SJCRH30 (cell line): ENCODE measurements around the gene EPHB2. TPM values are rescaled to one million over a fixed set of nuclear protein-coding genes. Genes with fewer than 3 reads are reported as not detected.

Experiments
- DNase-seq, 2 experiments: peaks; one replicate each; pipeline ENCODE4 v3.0.0-alpha.2; 2015 to 2020
- H3K27ac ChIP-seq: fragments of 250-450 bp; sonication (Bioruptor Pico); 2 replicates; pipeline ENCODE4 v1.5.1; 2020; ENCODE audit warnings: mild to moderate bottlenecking, moderate library complexity
- H3K27me3 ChIP-seq: fragments of 250-450 bp; sonication (Bioruptor Pico); 2 replicates; pipeline ENCODE4 v1.5.1; 2020; ENCODE audit warnings: mild to moderate bottlenecking, moderate library complexity
- H3K36me3 ChIP-seq: fragments of 250-450 bp; sonication (Bioruptor Pico); 2 replicates; pipeline ENCODE4 v1.5.1; 2020; ENCODE audit warnings: mild to moderate bottlenecking, moderate library complexity
- H3K4me1 ChIP-seq: fragments of 250-450 bp; sonication (Bioruptor Pico); 2 replicates; pipeline ENCODE4 v1.5.1; 2020; ENCODE audit warnings: mild to moderate bottlenecking, moderate library complexity
- H3K4me3 ChIP-seq: fragments of 250-450 bp; sonication (Bioruptor Pico); 2 replicates; pipeline ENCODE4 v1.5.1; 2020; ENCODE audit warnings: mild to moderate bottlenecking, moderate library complexity
- H3K9me3 ChIP-seq: fragments of 250-450 bp; sonication (Bioruptor Pico); replicated peaks from 2 replicates; pipeline ENCODE4 v1.5.1; 2020; ENCODE audit warnings: mild to moderate bottlenecking, moderate library complexity
- total RNA-seq: library from RNA; depleted of rRNA; stranded (reverse); fragments of >200 nt; shearing (Covaris generic); gene quantifications from 2 replicates; pipeline ENCODE4 v1.2.3, GENCODE V29; 2014

Gene EPHB2
- total RNA-seq, 1 experiment from 2014 or later: 32.4 TPM

- no peak overlapping the region for H3K27ac ChIP-seq
- peak; percentile 75 to 88 for DNase-seq
These were observed 84.2 kb downstream of the EPHB2 start for GRCh38 chr1:22794647-22795365.

DNA sequence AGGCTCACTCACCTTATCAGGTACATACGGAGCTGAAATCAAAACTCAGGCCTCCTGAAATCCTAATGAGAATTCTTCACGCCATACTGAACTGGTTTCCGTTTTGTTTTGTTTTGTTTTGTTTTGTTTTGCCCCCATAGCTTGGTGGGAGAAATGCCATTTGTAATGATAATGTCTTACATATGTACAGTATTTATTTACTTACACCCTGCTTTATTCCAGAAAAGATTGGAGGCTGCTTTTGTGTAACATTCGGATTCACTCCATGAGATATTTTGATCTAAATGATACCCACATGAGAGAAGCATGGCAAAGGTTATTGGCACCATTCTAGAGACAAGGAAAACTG, 84.7 kb downstream of the EPHB2 start:
- no peaks in the 10 kb centered on the region for H3K9me3 ChIP-seq
- H3K36me3 ChIP-seq: no peaks in the 10 kb centered on the region; the same call in 1 of the 2 replicates
- no peak for DNase-seq
- H3K27ac ChIP-seq: no peak overlapping the region
- H3K4me1 ChIP-seq: peaks cover 11% of the 10 kb centered on the region
- no peaks in the 10 kb centered on the region for H3K27me3 ChIP-seq
- no peak overlapping the region for H3K4me3 ChIP-seq

More at GRCh38 chr1:22794647-22795365, 84.2 kb downstream of the EPHB2 start:
- no peak overlapping the region for H3K4me3 ChIP-seq
- H3K27me3 ChIP-seq: no peaks in the 10 kb centered on the region
- H3K9me3 ChIP-seq: no peaks in the 10 kb centered on the region
- H3K36me3 ChIP-seq: no peaks in the 10 kb centered on the region; the same call in 1 of the 2 replicates
- peaks cover 14% of the 10 kb centered on the region for H3K4me1 ChIP-seq

- H3K27ac ChIP-seq: no peak overlapping the region
- DNase-seq: no peak
- H3K4me1 ChIP-seq: peaks cover 11% of the 10 kb centered on the region
- H3K4me3 ChIP-seq: no peak overlapping the region
- H3K27me3 ChIP-seq: no peaks in the 10 kb centered on the region
- H3K9me3 ChIP-seq: no peaks in the 10 kb centered on the region
- no peaks in the 10 kb centered on the region; the same call in 1 of the 2 replicates for H3K36me3 ChIP-seq
These were observed 86.0 kb downstream of the EPHB2 start for GRCh38 chr1:22796642-22797041.

DNA sequence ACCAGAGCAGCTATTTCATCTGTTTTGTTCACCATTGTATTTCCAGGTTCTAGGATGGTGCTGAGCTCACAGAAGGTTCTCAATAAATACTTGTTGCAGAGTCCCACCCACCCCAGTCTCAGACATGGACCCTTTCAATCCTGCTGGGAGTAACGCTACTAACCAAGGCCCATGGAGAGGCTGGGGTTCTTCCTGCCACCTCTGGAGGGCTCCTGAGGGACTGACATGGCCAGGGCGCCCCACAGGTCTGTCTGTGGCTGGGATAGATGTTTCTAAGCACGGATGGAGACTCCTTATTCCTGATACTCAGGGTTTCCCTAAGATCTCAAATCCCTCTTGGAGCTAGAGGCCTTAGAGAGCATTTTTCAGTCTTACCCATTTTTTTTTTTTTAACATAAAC, 87.4 kb downstream of the EPHB2 start:
- DNase-seq: no peak
- Histone ChIP-seq H3K4me3 (no peak overlapping the region), H3K9me3 (no peaks in the 10 kb centered on the region), H3K27me3 (no peaks in the 10 kb centered on the region), H3K27ac (no peak overlapping the region), H3K36me3 (no peaks in the 10 kb centered on the region; the same call in 1 of the 2 replicates), H3K4me1 (peaks cover 11% of the 10 kb centered on the region)

DNA sequence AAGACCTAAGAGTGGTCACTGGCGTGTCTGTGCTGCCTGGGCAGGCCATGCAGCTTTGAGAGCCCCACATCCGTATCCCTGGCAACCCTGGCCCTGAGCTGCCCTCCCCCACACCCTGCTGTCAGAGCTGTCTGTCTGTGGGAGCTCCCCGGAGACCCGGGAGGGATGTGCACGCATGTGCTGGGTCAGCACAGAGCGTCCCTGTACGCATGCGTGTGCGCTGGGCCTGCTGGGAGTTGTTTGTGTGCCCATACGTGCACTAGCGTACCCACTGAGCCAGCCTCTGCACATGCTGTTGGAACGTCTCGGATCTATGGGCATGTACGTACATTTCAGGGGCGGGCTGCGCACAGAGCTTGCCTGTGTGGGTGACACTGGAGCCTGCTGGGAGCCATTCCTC, 89.3 kb downstream of the EPHB2 start:
- no peak for DNase-seq
- H3K4me1 ChIP-seq: peaks cover 3% of the 10 kb centered on the region
- H3K9me3 ChIP-seq: no peaks in the 10 kb centered on the region
- H3K27me3 ChIP-seq: no peaks in the 10 kb centered on the region
- no peak overlapping the region for H3K4me3 ChIP-seq
- no peak overlapping the region for H3K27ac ChIP-seq
- H3K36me3 ChIP-seq: no peaks in the 10 kb centered on the region; the same call in 1 of the 2 replicates

DNA sequence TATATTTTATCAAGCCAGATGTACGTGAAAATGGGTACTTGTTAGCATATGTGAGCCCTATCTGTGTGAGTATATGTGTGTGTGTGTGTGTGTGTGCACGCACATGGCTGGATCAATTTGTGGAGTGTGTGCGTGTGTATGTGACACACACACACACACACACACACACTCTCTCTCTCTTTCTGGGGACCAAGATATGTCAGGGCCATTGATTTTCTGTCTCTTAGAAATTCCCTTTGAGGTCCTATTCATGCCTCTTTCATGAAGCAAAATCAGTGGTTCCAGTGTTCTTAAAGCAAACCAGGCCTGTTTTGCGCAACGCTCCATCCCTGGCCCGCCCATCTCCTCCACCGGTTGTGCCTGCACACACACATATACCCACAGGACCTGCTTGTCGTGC, 90.0 kb downstream of the EPHB2 start:
- Histone ChIP-seq H3K4me3 (no peak overlapping the region), H3K9me3 (no peaks in the 10 kb centered on the region), H3K36me3 (no peaks in the 10 kb centered on the region; the same call in 1 of the 2 replicates), H3K27me3 (no peaks in the 10 kb centered on the region), H3K4me1 (no peaks in the 10 kb centered on the region), H3K27ac (no peak overlapping the region)
- no peak for DNase-seq

DNA sequence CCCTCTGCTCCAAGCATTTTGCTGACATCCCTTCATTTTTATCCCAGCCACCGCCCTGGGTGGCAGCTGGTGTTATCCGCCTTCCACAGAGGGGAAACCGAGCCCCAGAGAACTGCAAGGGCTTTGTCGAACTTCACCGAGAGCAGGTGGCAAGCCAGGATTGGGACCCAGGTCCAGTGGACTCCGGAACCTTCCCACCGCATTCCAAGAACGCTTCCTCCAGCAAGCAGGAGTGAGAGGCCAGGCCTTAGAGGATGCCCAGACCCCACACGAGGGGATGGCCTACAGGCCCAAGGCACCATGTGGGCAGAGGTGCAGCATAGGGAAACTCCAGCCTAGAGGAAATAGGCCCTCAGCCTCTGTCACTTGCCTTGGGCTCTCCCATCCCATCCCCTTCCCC, 90.7 kb downstream of the EPHB2 start:
- H3K27me3 ChIP-seq: no peaks in the 10 kb centered on the region
- no peaks in the 10 kb centered on the region for H3K36me3 ChIP-seq
- no peak for DNase-seq
- H3K27ac ChIP-seq: no peak overlapping the region
- H3K4me1 ChIP-seq: no peaks in the 10 kb centered on the region
- H3K4me3 ChIP-seq: no peak overlapping the region
- H3K9me3 ChIP-seq: no peaks in the 10 kb centered on the region

GRCh38 chr1:22801761-22802160, 91.1 kb downstream of the EPHB2 start:
- Histone ChIP-seq H3K36me3 (no peaks in the 10 kb centered on the region), H3K27ac (no peak overlapping the region), H3K4me3 (no peak overlapping the region), H3K4me1 (no peaks in the 10 kb centered on the region; the same call in 1 of the 2 replicates), H3K27me3 (no peaks in the 10 kb centered on the region), H3K9me3 (no peaks in the 10 kb centered on the region)
- DNase-seq: no peak

DNA sequence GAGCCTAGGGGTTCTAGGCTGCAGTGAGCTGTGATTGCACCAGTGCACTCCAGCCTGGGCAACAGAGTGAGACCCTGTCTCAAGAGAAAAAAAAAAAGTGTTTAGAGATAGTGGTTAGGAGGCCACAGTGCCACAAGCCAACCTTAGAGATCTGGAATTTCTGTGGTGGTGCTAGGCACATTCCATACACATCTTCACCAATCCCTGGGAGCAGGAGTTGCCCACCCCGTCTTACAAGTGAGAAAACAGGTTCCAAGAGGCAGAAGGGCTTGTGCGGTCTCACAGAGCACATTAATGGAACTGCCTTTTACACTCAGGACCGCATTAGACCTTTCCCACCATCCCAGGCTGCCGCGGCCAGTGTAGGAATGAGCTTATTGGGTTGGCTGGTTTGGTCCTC, 93.2 kb downstream of the EPHB2 start:
- DNase-seq: peak in 1 of 2 experiments; percentile 24

GRCh38 chr1:22804406-22804805, 93.8 kb downstream of the EPHB2 start:
- Histone ChIP-seq H3K27me3 (no peaks in the 10 kb centered on the region), H3K27ac (no peak overlapping the region), H3K4me3 (no peak overlapping the region), H3K4me1 (peaks cover 23% of the 10 kb centered on the region), H3K9me3 (no peaks in the 10 kb centered on the region), H3K36me3 (no peaks in the 10 kb centered on the region)
- DNase-seq: no peak

More for the DNA sequence above, 93.2 kb downstream of the EPHB2 start:
- Histone ChIP-seq H3K4me1 (peaks cover 17% of the 10 kb centered on the region), H3K4me3 (no peak overlapping the region), H3K27me3 (no peaks in the 10 kb centered on the region), H3K9me3 (no peaks in the 10 kb centered on the region), H3K27ac (no peak overlapping the region), H3K36me3 (no peaks in the 10 kb centered on the region)

DNA sequence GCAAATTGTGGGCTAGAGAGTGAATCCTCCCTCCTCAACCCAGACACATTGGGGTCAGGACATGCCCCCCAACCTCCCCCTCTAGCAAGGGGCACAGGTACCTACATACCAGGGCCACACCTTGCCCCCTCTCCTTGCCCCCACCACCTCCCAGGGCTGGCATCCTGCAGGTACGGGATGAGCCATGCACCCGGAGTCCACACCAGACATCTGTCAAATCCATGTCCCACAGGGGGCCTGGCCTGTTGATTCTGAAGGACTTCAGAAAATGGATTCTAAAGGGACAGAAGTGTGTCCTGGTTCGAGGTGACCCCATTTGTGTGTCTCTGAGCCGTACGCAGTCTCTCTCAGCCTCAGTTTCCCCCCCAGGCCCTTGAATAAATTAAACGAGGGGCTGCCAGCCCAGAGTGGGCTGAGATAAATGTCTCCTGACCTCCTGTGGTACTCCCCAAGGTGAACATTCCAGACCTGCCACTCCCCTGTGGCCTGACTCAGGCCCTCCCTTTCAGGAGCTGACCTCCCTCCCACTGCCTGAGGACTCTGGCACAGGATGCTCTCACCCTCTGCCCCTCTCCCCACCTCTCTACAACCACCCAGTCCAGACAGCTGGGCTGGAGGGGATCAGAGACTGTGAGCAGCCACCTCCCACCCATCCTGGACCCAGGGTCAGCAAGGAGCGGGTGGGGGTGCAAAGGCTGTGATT, 94.5 kb downstream of the EPHB2 start:
- H3K27ac ChIP-seq: no peak overlapping the region
- H3K27me3 ChIP-seq: no peaks in the 10 kb centered on the region
- no peak for DNase-seq
- no peaks in the 10 kb centered on the region for H3K9me3 ChIP-seq
- H3K4me1 ChIP-seq: peaks cover 23% of the 10 kb centered on the region
- H3K36me3 ChIP-seq: no peaks in the 10 kb centered on the region
- no peak overlapping the region for H3K4me3 ChIP-seq

- no peaks in the 10 kb centered on the region for H3K27me3 ChIP-seq
- DNase-seq: no peak
These were observed 95.0 kb downstream of the EPHB2 start for GRCh38 chr1:22805672-22806038.

DNA sequence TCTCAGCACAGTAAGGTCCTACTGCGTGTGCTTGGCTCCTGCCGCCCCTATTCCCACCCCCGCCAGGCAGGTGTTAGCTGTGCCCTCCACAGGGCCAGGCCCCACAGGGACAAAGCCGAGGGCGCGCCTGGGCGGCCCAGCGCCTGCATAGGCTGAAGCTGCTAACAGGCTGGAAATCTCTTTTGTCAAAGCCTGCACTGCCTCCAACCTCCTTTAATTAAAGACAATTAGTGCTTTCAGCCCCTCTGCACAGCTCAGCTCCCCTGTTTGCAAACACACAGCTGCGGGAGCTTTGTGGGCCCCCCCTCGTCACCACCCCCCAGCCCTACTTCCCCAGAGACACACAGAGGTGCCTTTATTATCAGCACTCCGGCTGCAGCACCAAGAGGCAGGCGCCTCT, 95.9 kb downstream of the EPHB2 start:
- Histone ChIP-seq H3K27ac (no peak overlapping the region), H3K36me3 (no peaks in the 10 kb centered on the region), H3K27me3 (no peaks in the 10 kb centered on the region), H3K9me3 (no peaks in the 10 kb centered on the region), H3K4me1 (peaks cover 23% of the 10 kb centered on the region), H3K4me3 (no peak overlapping the region)
- DNase-seq: peak in 1 of 2 experiments; percentile 41

More at GRCh38 chr1:22805672-22806038, 95.0 kb downstream of the EPHB2 start:
- Histone ChIP-seq H3K4me1 (peaks cover 23% of the 10 kb centered on the region), H3K27ac (no peak overlapping the region), H3K4me3 (no peak overlapping the region), H3K9me3 (no peaks in the 10 kb centered on the region), H3K36me3 (no peaks in the 10 kb centered on the region)

DNA sequence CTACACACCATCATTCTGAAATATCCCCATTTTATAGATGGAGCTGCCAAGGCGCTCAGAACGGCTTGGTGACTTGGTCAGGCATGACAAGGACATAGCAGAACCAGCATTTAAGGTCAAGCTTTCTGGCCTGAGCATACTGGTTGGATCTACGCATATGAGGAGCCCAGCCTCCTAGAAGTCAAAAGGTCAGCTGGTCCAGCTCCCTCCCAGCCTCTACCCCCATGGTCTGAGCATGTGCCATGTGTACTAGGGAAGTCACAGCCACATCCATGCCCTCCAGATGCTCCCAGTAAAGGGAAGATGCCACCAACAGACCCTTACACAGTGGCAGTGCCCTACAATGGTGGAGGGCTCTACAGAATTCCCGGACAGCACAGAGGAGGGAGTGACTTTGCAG, 96.7 kb downstream of the EPHB2 start:
- DNase-seq: no peak
- no peaks in the 10 kb centered on the region for H3K9me3 ChIP-seq

DNA sequence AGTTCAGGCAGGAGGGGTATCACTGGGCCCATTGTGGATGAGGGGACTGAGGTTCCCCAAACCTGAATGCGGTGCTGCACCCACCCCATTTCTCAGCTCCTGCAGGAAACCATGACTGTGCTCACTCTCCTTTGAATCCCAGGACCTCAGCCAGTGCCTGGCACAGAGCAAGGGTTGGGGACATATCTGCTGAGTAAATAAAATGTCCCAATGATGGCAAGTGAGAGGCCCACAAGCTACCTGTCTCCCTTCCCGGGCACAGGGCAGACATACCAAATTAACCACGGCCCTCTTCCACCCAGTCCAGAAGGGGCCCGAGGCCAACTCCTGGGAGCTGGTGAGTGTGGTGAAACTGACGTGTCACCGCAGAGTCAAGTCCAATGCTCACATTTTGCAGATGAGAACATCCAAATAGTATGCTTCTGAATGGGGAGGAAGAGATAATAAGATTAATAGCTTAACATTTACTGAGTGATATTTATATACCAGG, 97.6 kb downstream of the EPHB2 start:
- peak overlapping the region; percentile 72 for H3K27ac ChIP-seq
- H3K9me3 ChIP-seq: no peaks in the 10 kb centered on the region
- H3K36me3 ChIP-seq: no peaks in the 10 kb centered on the region
- no peaks in the 10 kb centered on the region for H3K27me3 ChIP-seq
- no peak overlapping the region for H3K4me3 ChIP-seq
- H3K4me1 ChIP-seq: peaks cover 23% of the 10 kb centered on the region
- DNase-seq: peak; percentile 86 to 88

More for the DNA sequence above, 96.7 kb downstream of the EPHB2 start:
- no peak overlapping the region for H3K4me3 ChIP-seq
- H3K27ac ChIP-seq: no peak overlapping the region; the same call in 1 of the 2 replicates
- H3K4me1 ChIP-seq: peaks cover 23% of the 10 kb centered on the region
- H3K36me3 ChIP-seq: no peaks in the 10 kb centered on the region
- no peaks in the 10 kb centered on the region for H3K27me3 ChIP-seq
